HUES48 (cell line): ENCODE results near the gene MSANTD1.

ENCODE experiments used
- H3K27ac ChIP-seq: one replicate; pipeline ENCODE4 v1.7.0; 2013; ENCODE audit warnings: low read depth, low read length, inconsistent platforms
- H3K27me3 ChIP-seq: 2 replicates; pipeline ENCODE4 v1.6.1; 2013; ENCODE audit warnings: mild to moderate bottlenecking, low read length; ENCODE audit not compliant: control insufficient read depth, insufficient read depth
- H3K36me3 ChIP-seq: 2 replicates; pipeline ENCODE4 v1.6.1; 2013; ENCODE audit warnings: low read length; ENCODE audit not compliant: control insufficient read depth, insufficient read depth
- H3K4me1 ChIP-seq: 2 replicates; pipeline ENCODE4 v1.6.1; 2013; ENCODE audit warnings: mild to moderate bottlenecking, low read length; ENCODE audit not compliant: control insufficient read depth, insufficient read depth
- H3K4me3 ChIP-seq: 2 replicates; pipeline ENCODE4 v1.5.1; 2013; ENCODE audit warnings: mild to moderate bottlenecking, low read depth, low read length
- H3K9ac ChIP-seq: 2 replicates; pipeline ENCODE4 v1.6.1; 2013; ENCODE audit warnings: mild to moderate bottlenecking, low read depth, low read length, moderate library complexity
- H3K9me3 ChIP-seq: 2 replicates; pipeline ENCODE4 v1.6.1; 2013; ENCODE audit warnings: low read length; ENCODE audit not compliant: control insufficient read depth, insufficient read depth

MSANTD1 gene

DNA sequence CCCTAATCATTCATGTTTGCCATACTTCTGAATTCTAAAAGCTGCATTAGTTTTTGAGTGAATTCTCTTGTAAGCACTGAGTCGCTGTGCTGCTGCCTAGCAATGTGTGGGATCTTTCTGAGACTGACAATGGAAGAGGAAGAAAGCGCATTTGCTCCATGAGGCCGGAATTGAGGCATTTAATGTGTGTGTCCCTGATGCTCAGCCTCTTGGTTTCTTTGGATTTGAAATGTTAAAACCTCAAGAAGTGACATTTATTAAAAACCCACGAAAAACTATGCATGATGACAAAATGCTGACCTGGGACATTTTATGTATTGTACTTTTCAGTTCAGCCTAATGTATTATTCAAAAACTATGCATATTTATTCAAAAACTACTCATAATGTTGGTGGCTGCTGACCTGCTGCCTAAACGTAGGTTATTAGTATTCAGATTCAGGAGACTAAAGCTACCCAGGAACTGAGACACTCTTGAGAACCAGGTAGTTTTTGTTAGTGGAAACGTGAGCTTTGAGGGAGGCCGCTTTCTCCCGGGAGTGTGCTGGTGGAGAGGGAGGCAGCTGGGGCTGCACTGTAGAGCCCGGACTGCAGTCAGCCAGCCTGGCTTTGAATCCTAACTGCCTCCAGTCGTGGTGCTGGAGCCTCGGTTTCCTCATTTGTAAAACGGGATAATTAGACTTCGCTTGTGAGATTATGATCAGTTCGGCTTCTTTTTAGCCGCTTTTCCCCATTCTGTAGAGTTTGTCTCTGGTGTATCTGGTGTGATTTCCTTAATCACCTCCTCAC lies 55.2 kb downstream of the MSANTD1 start:
- no peaks in the 10 kb centered on the region for H3K9me3 ChIP-seq
- no peaks in the 10 kb centered on the region for H3K27me3 ChIP-seq
- H3K4me1 ChIP-seq, result peaks cover 15% of the 10 kb centered on the region
- H3K9ac ChIP-seq, result no peak overlapping the region
- no peak overlapping the region for H3K27ac ChIP-seq
- no peak overlapping the region for H3K4me3 ChIP-seq
- no peaks in the 10 kb centered on the region for H3K36me3 ChIP-seq

DNA sequence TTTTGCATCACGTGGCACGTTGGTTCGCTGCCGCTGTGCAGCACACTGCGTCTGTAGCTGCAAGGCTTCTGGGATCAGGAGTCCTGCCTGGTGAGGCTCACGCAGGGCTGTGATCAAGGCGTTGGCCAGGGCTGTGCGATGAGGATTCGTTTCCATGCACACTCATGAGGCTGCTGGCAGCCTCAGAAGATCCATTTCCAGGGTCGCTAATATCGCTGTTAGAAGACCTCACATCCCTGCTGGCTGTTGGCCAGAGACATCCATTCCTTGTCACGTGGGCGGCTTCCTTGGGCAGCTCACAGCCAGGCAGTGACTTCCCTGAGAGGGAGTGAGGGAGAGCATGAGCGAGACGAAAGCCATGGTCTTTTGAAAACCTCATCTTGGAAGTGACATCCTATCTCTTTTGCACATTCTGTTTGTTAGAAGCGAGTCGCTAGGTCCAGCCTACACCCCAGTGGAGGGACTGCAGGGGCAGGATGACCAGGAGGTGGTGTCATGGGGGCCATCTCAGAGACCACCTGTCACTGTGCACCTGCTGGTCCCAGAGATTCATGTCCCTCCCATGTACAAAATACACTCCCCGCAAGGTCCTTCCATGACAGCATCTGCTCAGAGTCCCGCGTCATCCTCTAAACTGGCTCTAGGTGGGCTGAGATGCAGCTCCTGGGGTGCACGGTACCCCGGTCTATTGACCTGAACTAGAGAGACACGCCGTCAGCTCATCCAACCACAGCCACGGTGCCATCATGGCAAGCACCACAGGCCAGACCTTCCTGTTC lies 56.1 kb downstream of the MSANTD1 start:
- no peaks in the 10 kb centered on the region for H3K9me3 ChIP-seq
- no peak overlapping the region for H3K9ac ChIP-seq
- peak overlapping the region; percentile 26 for H3K27ac ChIP-seq
- no peak overlapping the region for H3K4me3 ChIP-seq
- peaks cover 15% of the 10 kb centered on the region for H3K4me1 ChIP-seq
- H3K36me3 ChIP-seq, result no peaks in the 10 kb centered on the region
- no peaks in the 10 kb centered on the region for H3K27me3 ChIP-seq

DNA sequence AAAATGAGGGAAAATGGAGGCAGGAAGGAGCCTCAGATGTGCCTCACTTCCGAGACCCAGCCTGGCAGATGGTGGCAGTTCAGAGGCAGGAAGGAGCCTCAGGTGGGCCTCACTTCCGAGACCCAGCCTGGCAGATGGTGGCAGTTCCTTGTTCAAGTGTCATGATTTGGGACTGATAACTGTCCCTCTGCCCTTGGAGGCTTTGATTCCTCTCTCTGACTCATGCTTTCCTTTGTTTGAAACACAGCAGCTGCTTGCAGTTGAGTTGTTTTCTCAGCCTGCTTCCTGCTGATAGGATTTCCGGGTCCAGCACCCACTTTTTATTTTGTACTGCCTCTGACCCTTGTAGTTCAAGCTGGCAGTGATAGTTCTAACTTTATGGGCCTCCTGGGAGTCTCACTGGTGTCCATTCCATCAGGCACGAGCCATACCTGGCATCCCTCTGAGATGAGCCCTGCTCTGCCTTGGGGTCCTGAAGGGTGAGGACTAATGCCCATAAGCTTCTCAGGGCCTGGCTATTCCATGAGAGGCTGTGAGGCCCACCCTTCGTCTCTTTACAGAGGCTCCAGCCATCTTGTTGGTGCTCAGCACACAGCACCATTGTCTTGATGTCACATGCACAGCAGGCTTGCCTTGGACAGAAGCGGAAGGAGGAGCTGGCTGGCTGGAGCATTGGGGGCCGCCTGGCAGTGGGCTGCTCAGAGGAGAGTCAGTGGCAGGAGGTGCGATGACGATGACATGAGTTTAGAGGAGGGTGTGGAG lies 56.8 kb downstream of the MSANTD1 start:
- Histone ChIP-seq H3K36me3 (no peaks in the 10 kb centered on the region), H3K9me3 (no peaks in the 10 kb centered on the region), H3K27ac (peak overlapping the region; percentile 56), H3K9ac (no peak overlapping the region), H3K4me1 (peaks cover 15% of the 10 kb centered on the region), H3K4me3 (no peak overlapping the region), H3K27me3 (no peaks in the 10 kb centered on the region)
